ENCODE results near the gene RNU5D-1. TPM values are rescaled to one million over a fixed set of nuclear protein-coding genes. Genes with fewer than 3 reads are reported as not detected.

RNU5D-1 gene
- polyA plus RNA-seq, 1 donor: not detected

GRCh38 chr1:44684525-44684924 is 46.4 kb downstream of the RNU5D-1 start:
- H3K9me3 ChIP-seq (ENCODE audit: control insufficient read depth, low read depth, low read length): no peaks in the 10 kb centered on the region
- no peaks in the 10 kb centered on the region for H3K36me3 ChIP-seq (ENCODE audit: control insufficient read depth, insufficient read depth, low read length)
- no peaks in the 10 kb centered on the region for H3K4me1 ChIP-seq (ENCODE audit: control insufficient read depth, insufficient read depth, low read length)
- no peak overlapping the region for H3K4me3 ChIP-seq (ENCODE audit: low read length)
- H3K27ac ChIP-seq (ENCODE audit: low read length): no peak overlapping the region
- no peaks in the 10 kb centered on the region for H3K27me3 ChIP-seq (ENCODE audit: control insufficient read depth, insufficient read depth, low read length)
- WGBS (ENCODE audit: insufficient coverage, low lambda C conversion rate): no CpG with 5 or more reads among the region's 1 CpG
- no peak for DNase-seq

GRCh38 chr1:44682883-44683265 is 48.1 kb downstream of the RNU5D-1 start:
- Histone ChIP-seq H3K27me3 (ENCODE audit: control insufficient read depth, insufficient read depth, low read length) (no peaks in the 10 kb centered on the region), H3K9me3 (ENCODE audit: control insufficient read depth, low read depth, low read length) (no peaks in the 10 kb centered on the region), H3K4me1 (ENCODE audit: control insufficient read depth, insufficient read depth, low read length) (peaks cover 4% of the 10 kb centered on the region), H3K4me3 (ENCODE audit: low read length) (no peak overlapping the region), H3K27ac (ENCODE audit: low read length) (no peak overlapping the region), H3K36me3 (ENCODE audit: control insufficient read depth, insufficient read depth, low read length) (no peaks in the 10 kb centered on the region)
- no peak for DNase-seq
- WGBS (ENCODE audit: insufficient coverage, low lambda C conversion rate): 96% methylated on average over 3 of the region's 3 CpGs

- Histone ChIP-seq H3K27me3 (ENCODE audit: control insufficient read depth, insufficient read depth, low read length) (no peaks in the 10 kb centered on the region), H3K27ac (ENCODE audit: low read length) (no peak overlapping the region), H3K36me3 (ENCODE audit: control insufficient read depth, insufficient read depth, low read length) (no peaks in the 10 kb centered on the region), H3K4me3 (ENCODE audit: low read length) (no peak overlapping the region), H3K9me3 (ENCODE audit: control insufficient read depth, low read depth, low read length) (no peaks in the 10 kb centered on the region), H3K4me1 (ENCODE audit: control insufficient read depth, insufficient read depth, low read length) (peaks cover 5% of the 10 kb centered on the region)
- WGBS (ENCODE audit: insufficient coverage, low lambda C conversion rate): 46% methylated on average over 5 of the region's 14 CpGs
- peak in 1 of 2 donors; percentile 37 for DNase-seq
These were observed 48.8 kb downstream of the RNU5D-1 start for GRCh38 chr1:44681905-44682882.

Other genes starting within 250 kb of the RNU5D-1 start
- gene TMEM53, start 56.7 kb downstream of the RNU5D-1 start, polyA plus RNA-seq: 14.7 TPM
- 2.8 TPM for gene ARMH1, start 56.5 kb downstream of the RNU5D-1 start, polyA plus RNA-seq
- gene KIF2C, start 8.7 kb upstream of the RNU5D-1 start, polyA plus RNA-seq: 10.9 TPM
- gene RPS8, start 44.4 kb upstream of the RNU5D-1 start, polyA plus RNA-seq: 2,680 TPM
- 6.1 TPM for gene BEST4, start 57.0 kb upstream of the RNU5D-1 start, polyA plus RNA-seq
- gene PLK3, start 69.2 kb upstream of the RNU5D-1 start, polyA plus RNA-seq: 16.4 TPM
- gene DYNLT4, start 76.2 kb upstream of the RNU5D-1 start, polyA plus RNA-seq: 0.52 TPM
- gene BTBD19, start 77.4 kb upstream of the RNU5D-1 start, polyA plus RNA-seq: 13.0 TPM
- gene PTCH2, start 112.1 kb upstream of the RNU5D-1 start, polyA plus RNA-seq: 3.9 TPM